ENCODE measurements around the gene ZCCHC24. TPM values are rescaled to one million over a fixed set of nuclear protein-coding genes. Genes with fewer than 3 reads are reported as not detected.

Gene ZCCHC24
- total RNA-seq, 2 donors from 2014 or later, result 14.0 to 19.8 TPM

DNA sequence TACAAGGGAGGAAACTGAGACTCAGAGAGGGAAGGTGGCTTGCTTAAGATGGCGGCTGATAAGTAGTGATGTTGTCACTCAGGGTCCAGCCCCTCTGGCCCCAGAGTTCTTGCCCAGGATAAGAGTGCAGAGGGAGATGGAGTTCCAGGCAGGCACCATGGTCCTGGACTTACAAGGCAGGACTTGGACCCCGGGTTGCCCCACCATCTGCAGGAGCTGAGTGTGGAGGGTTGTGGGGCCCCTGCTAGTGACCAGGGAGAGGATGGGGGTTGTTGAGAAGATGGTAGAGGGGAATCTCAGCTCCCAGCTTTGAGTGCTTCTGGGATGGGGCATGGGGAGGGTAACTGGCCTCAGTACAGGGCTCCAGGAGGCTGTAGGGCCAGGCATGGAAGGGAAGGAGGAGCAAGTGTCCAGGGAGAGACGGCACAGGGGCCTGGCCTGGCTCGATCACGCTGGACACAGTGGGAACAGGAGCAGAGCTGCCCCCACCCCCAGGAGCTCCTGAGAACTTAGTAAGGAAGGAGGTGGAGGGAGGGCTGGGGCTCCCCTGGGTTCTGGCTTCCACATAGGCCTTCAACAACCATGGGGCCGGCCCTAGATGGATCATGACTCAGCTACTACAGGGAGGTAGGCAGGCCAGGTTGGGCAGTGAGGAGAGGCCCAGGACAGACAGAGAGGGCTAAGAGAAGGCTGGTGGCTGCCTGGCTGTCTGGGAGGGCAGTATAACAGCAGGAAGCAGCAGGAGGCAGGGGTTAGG, 69.9 kb downstream of the ZCCHC24 start:
- intact Hi-C loops (cut with DNase I), result loop anchor here (5.0 kb wide), 2 partner anchors 87 to 107 kb away; no protein-coding TSS in a partner anchor
- DNase-seq, result peak in 1 of 4 donors; percentile 4
- Histone ChIP-seq H3K4me3 (no peak overlapping the region), H3K9me3 (no peaks in the 10 kb centered on the region), H3K4me1 (peaks cover 11% of the 10 kb centered on the region), H3K36me3 (replicated peaks in 1 of 2; ENCODE audit: insufficient read depth in 1 of 2, low read depth in 2 of 2) (no peaks in the 10 kb centered on the region), H3K27ac (no peak overlapping the region), H3K27me3 (no peaks in the 10 kb centered on the region)
- 67 to 72% methylated on average over 6 of the region's 6 CpGs for WGBS, 2 donors
- TF ChIP-seq, protein P1, sequence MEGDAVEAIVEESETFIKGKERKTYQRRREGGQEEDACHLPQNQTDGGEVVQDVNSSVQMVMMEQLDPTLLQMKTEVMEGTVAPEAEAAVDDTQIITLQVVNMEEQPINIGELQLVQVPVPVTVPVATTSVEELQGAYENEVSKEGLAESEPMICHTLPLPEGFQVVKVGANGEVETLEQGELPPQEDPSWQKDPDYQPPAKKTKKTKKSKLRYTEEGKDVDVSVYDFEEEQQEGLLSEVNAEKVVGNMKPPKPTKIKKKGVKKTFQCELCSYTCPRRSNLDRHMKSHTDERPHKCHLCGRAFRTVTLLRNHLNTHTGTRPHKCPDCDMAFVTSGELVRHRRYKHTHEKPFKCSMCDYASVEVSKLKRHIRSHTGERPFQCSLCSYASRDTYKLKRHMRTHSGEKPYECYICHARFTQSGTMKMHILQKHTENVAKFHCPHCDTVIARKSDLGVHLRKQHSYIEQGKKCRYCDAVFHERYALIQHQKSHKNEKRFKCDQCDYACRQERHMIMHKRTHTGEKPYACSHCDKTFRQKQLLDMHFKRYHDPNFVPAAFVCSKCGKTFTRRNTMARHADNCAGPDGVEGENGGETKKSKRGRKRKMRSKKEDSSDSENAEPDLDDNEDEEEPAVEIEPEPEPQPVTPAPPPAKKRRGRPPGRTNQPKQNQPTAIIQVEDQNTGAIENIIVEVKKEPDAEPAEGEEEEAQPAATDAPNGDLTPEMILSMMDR (IDR thresholded peaks at IDR 0.05), result no peak
- no peak for TF ChIP-seq POLR2A (IDR thresholded peaks at IDR 0.05)
- no peak for ATAC-seq

DNA sequence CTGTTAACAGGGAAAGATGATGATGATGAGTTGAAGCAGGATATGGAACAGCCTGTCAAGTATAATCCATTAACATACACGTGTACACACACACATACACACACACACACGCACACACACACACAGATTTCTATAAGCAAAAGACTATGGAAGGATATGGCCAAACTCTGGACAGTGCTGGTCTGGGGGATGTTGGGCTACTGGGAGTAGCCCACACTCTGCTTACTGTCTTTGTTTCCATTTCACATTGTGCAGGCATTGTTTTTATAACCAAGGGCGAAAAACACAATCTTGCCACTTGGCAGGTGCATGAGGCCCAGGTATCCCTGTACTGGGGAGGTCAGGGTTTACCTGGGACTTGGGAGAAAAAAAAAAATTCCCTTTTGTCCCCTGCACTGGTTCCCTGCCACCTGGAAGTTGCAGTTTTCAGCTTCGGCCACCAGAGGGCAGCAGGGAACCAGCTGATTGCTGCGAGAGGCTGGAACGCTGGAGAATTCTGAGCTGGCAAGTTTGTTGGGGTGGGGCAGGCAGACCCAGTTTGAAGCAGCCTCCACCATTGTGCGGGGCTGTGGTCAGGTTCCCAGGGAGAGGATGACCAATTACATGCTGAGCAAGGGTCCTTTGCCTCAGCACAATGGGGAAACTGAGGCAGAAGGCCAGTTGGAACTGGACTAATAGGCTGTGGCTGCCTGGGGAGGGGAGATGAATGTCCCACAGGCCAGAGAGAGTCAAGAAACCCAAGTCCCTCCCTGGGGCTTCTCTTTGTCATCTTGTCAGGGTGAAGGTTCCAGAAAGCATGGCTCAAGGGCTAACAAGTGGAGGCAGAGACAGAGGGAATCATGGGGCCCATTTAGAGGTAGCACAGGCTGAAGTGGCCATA, 70.9 kb downstream of the ZCCHC24 start:
- peak; percentile 87 for ATAC-seq
- intact Hi-C loops (cut with DNase I), result loop anchor here (5.0 kb wide), 2 partner anchors 88 to 108 kb away; no protein-coding TSS in a partner anchor
- 3 to 5% methylated on average over 6 to 7 of the region's 7 CpGs for WGBS, 2 donors

DNA sequence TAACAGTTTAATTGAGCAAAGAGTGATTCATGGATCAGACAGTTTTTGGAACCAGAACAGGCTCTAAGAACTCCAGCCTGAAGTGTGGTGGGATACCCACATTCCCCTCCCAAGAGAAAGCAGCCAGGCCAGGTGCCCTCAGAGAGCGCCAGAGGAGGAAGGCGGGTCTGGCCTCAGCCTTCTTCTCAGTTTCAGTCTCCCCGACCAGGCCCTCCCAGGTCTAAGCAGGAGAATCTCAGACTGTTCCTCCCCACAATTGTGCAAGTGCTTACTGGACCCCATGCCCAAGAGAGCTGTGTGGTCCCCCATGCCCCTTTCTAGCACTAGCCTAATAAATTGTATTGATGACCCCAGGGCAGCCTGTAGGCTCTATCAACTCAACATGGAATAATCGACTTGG, 72.6 kb downstream of the ZCCHC24 start:
- H3K27ac ChIP-seq, result no peak overlapping the region
- DNase-seq (no peak), ATAC-seq (no peak)
- H3K4me3 ChIP-seq, result no peak overlapping the region
- no peaks in the 10 kb centered on the region for H3K36me3 ChIP-seq (replicated peaks in 1 of 2; ENCODE audit: insufficient read depth in 1 of 2, low read depth in 2 of 2)
- intact Hi-C loops (cut with DNase I), result no loop called here
- no peaks in the 10 kb centered on the region for H3K4me1 ChIP-seq
- 53 to 60% methylated on average over 4 of the region's 4 CpGs for WGBS, 2 donors
- H3K9me3 ChIP-seq, result no peaks in the 10 kb centered on the region
- TF ChIP-seq, protein P1 (IDR thresholded peaks at IDR 0.05), result no peak
- no peak for TF ChIP-seq POLR2A (IDR thresholded peaks at IDR 0.05)
- no peaks in the 10 kb centered on the region for H3K27me3 ChIP-seq

More for the DNA sequence above, 70.9 kb downstream of the ZCCHC24 start:
- TF ChIP-seq POLR2A (IDR thresholded peaks at IDR 0.05), result no peak
- TF ChIP-seq, protein P1 (IDR thresholded peaks at IDR 0.05), result peak; percentile 90 to 98 (median 96)
- Histone ChIP-seq H3K9me3 (no peaks in the 10 kb centered on the region), H3K27me3 (no peaks in the 10 kb centered on the region), H3K36me3 (replicated peaks in 1 of 2; ENCODE audit: insufficient read depth in 1 of 2, low read depth in 2 of 2) (no peaks in the 10 kb centered on the region), H3K27ac (no peak overlapping the region), H3K4me1 (peaks cover 1% of the 10 kb centered on the region), H3K4me3 (no peak overlapping the region)
- DNase-seq, result peak; percentile 82 to 86 (median 84)

DNA sequence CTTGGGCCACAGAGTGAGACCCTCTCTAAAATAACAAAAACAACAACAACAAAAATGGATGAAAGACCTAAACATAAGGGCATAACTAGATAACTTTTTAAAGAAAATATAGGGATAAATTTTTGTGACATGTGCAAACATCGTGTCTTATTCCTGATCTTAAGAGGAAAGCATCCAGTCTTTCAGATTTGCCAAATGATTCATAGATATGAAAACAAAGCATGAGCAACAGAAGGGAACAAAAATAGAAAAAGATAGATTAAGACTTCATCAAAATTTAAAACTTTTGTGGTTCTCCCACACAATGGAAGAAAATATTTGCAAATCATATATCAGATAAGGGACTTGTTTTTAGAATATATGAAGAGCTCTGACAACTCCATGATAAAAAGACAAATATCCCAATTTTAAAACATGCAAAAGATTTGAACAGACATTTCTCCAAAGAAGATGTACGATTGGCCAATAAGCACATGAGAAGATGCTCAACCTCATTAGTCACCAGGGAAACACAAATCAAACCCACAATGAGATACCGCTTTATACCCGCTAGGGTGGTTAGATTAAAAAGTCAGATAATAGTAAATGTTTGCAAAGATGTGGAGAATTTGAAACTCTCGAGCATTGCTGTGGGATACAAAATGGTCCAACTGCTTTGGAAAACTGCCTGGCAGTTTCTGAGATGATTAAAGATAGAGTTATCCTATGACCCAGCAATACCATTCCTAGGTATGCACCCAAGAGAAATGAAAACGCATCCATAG, 77.8 kb downstream of the ZCCHC24 start:
- Histone ChIP-seq H3K4me3 (no peak overlapping the region), H3K4me1 (no peaks in the 10 kb centered on the region), H3K36me3 (replicated peaks in 1 of 2; ENCODE audit: insufficient read depth in 1 of 2, low read depth in 2 of 2) (no peaks in the 10 kb centered on the region), H3K9me3 (no peaks in the 10 kb centered on the region), H3K27me3 (no peaks in the 10 kb centered on the region), H3K27ac (no peak overlapping the region)
- no peak for ATAC-seq
- WGBS, 2 donors, result 79 to 80% methylated on average over 6 of the region's 6 CpGs
- no peak for DNase-seq
- no peak for TF ChIP-seq POLR2A (IDR thresholded peaks at IDR 0.05)
- TF ChIP-seq, protein P1 (IDR thresholded peaks at IDR 0.05), result no peak
- intact Hi-C loops (cut with DNase I), result no loop called here
